ENCODE results near the gene MED15.

Gene MED15

DNA sequence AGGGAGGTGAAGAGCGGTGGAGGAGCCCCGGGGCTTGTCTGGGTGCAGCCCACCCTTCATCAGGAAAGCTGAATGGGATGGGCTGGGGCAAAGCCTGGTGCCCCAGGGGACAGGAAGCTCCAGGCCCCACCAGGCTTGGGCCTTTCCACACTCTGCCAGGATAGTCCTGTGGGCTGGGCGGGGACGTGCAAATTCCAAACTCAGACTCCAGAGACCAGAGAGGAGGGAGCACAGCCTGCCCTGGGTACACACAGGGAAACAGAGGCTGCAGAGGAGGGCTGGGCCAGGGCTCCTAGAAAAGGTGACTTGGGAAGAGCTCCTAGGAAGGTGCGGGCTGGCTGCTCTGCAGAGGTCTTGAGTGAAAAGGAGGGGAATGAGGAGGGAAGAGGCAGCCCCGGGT, 124.7 kb downstream of the MED15 start:
- DNase-seq = no peak

DNA sequence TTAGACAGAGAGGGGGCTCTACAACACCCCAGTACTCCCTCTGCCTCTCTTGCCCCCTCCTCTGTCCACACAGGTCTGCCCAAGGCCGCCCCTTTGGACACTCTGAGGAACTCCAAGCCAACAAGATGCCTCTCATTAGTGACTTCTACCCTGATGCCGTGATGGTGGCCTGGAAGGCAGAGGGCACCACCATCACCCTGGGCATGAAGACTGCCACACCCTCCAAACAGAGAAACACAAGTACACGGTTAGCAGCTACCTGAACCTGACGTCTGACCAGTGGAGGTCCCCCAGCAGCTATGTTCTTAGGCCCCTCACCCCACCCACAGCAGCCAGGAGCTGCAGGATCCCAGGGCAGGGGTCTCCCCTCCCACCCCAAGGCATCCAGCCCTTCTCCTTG, 125.1 kb downstream of the MED15 start:
- DNase-seq = no peak

DNA sequence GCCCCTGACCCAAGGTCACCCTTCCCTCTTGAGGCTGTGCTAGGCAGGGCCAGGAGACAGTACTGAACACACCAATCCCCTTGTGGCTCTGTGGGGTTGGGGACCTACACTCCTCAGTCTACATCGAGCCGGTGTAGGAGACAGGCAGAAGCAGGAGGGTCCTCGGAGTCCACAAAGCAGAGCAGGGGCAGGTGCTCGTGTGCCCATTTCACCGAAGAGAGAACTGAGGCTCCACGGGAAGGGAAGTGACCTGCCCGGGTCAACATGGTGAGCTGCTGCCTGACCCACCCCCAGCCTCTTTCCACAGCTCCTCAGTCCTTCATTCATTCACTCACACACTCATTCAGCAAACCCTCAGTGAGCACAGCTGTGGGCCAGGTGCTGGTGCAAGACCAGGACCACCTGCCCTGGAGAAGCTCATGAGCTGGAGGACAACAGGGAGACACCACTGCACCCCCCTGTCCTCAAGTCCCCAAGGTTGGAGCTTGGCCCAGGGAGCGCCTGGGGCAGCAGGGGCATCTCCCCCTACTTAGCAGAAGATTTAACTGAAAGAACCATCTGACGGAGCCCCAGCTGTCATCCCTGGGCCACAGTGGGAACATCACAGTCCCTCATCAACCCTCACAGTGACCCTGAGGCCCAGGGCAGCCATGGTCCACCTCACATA, 127.3 kb downstream of the MED15 start:
- DNase-seq = no peak

DNA sequence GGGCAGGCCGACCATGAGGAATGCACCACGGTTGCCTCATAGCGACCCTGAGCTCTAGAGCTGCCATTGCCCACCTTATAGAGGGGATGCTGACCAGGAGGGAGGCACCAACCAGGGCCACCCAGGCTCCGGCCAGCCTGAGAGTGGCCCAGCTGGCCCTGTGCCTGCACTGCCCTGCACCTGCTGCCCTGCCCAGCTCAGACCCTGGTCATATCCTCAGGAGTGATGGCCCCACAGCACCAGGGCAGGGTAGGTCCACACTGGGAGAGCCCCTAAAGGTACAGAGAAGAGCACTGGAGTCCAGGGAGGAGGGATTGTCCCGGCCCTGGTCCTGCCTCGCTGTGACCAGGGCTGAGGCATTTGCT, 127.8 kb downstream of the MED15 start:
- DNase-seq = no peak

DNA sequence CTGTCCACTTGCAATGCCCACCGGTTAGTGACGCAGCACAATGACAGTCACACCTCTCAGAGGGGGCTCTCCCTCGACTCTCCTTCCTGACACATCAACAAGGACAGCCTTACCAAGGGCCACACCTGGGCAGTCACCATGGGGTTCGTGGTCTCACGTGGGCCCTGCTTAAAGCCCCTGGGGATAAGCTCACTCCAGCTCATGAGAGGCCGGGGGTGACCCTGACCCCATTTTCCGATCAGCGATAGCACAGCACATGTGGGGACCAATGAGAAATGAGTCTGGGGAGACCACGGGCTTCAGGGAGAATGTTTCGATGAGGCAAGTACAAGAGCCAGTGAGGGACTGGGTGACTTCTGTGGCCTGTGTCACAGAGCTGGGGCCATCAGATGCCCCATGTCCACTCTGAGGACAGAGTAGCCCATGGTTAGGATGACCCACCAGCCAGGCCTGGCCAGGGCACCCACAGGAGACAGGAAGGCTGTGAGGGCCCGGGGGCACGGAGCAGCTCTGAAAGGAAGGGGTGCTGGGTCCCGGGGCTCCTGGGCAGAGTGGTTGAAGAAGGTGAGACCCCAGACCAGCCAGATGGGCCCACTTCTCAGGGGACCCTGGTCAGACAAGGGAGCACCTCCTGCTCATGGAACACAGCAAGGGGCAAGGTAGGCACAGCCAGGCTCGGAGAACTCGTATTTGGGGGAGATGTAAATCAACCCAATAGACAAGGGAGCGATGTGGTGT, 128.8 kb downstream of the MED15 start:
- DNase-seq = no peak

DNA sequence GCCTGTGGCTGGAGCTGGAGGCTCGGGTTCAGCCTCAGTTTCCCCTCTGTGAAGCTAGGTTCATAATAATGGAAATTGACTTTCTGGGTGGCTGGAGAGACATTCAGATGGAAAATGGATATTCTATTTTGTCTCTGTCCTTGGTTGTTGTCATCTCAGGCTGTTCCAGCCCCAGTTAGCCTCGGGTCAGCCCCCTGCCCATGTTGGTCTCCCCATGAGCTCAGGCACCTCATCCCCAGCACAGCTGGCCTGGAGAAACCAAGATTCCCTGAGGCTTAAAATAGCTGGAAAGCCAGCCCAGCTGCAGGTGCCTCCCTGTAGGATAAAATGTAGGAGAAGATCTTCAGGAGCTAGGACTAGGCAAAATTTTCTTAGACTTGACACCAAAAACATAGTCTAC, 129.5 kb downstream of the MED15 start:
- no peak for DNase-seq

Measured in CD4-positive, alpha-beta T cell treated with Interleukin-6 for 4 hours (primary cell).